Endodermal cell (in vitro differentiated cells): ENCODE measurements around the gene ZKSCAN3. TPM values are rescaled to one million over a fixed set of nuclear protein-coding genes. Genes with fewer than 3 reads are reported as not detected.
"Not testable (repeated sequence)": the region's sequence is repeated elsewhere in the genome, so short reads cannot be mapped to it uniquely, and the experiment has no call there.

Experiments used
- DNase-seq: peaks from one replicate; pipeline ENCODE4 v3.0.0-alpha.2; 2017
- H3K27ac ChIP-seq: 2 replicates; pipeline ENCODE4 v1.5.1; 2013; ENCODE audit warnings: mild to moderate bottlenecking, low read depth, low read length, moderate library complexity
- H3K27me3 ChIP-seq: 2 replicates; pipeline ENCODE4 v1.6.1; 2013; ENCODE audit warnings: mild to moderate bottlenecking, low read length, moderate library complexity; ENCODE audit not compliant: insufficient read depth, control insufficient read depth, poor library complexity, severe bottlenecking
- H3K36me3 ChIP-seq: 2 replicates; pipeline ENCODE4 v1.7.0; 2013; ENCODE audit warnings: mild to moderate bottlenecking, low read length, moderate library complexity; ENCODE audit not compliant: control insufficient read depth, insufficient read depth
- H3K4me1 ChIP-seq: one replicate; pipeline ENCODE4 v1.7.0; 2013; ENCODE audit warnings: low read length; ENCODE audit not compliant: control insufficient read depth, insufficient read depth
- H3K4me3 ChIP-seq: 2 replicates; pipeline ENCODE4 v1.5.1; 2013; ENCODE audit warnings: mild to moderate bottlenecking, low read length, moderate library complexity
- H3K9ac ChIP-seq: 2 replicates; pipeline ENCODE4 v1.6.1; 2013; ENCODE audit warnings: mild to moderate bottlenecking, low read length, moderate library complexity; ENCODE audit not compliant: poor library complexity, severe bottlenecking; ENCODE audit errors: extremely low read depth
- H3K9me3 ChIP-seq: 2 replicates; pipeline ENCODE4 v1.6.1; 2013; ENCODE audit warnings: mild to moderate bottlenecking, low read length, moderate library complexity; ENCODE audit not compliant: control insufficient read depth
- H3K27ac Mint-ChIP-seq: 2 replicates; pipeline ENCODE4 v1.8.0; 2020; ENCODE audit warnings: mixed read lengths
- H3K27me3 Mint-ChIP-seq: 2 replicates; pipeline ENCODE4 v1.8.0; 2021; ENCODE audit warnings: mild to moderate bottlenecking, mixed read lengths; ENCODE audit not compliant: insufficient read depth
- H3K36me3 Mint-ChIP-seq: 2 replicates; pipeline ENCODE4 v1.8.0; 2020; ENCODE audit warnings: low read depth, mixed read lengths
- H3K4me1 Mint-ChIP-seq: 2 replicates; pipeline ENCODE4 v1.8.0; 2020; ENCODE audit warnings: mixed read lengths
- H3K4me3 Mint-ChIP-seq: 2 replicates; pipeline ENCODE4 v1.8.0; 2020; ENCODE audit warnings: mild to moderate bottlenecking, moderate library complexity, mixed read lengths
- H3K9me3 Mint-ChIP-seq: 2 replicates; pipeline ENCODE4 v1.8.0; 2020; ENCODE audit warnings: mild to moderate bottlenecking, mixed read lengths
- CTCF ChIP-seq: fragments of 200-600 bp; sonication (generic); conservative IDR thresholded peaks from 2 replicates; pipeline ENCODE4 v1.5.0; 2021; ENCODE audit warnings: antibody characterized with exemption, mild to moderate bottlenecking
- WGBS, 2 experiments: methylation state at CpG; one replicate each; pipeline versions ENCODE4 v1.1.5 to v1.1.7; 2013; ENCODE audit warnings: missing lambda C conversion rate in 2 of 2, mixed read lengths in 1 of 2; ENCODE audit not compliant: insufficient coverage in 1 of 2, insufficient read length in 1 of 2; 5-methylcytosine and 5-hydroxymethylcytosine counted together
- total RNA-seq, 2 donors: library from RNA; stranded (reverse); fragmentation: NEBNext Ultra II Directional in 1 of 2; extraction: Animal tissue kit (Norgen Biotek cat#: 25700) in 1 of 2; gene quantifications; 2 replicates in 1 of 2; 3 replicates in 1 of 2; pipeline ENCODE4 v1.2.1, GENCODE V29; 2021

ZKSCAN3 gene
- total RNA-seq, 2 donors from 2014 or later, result 10.1 to 11.4 TPM

- Histone ChIP-seq H3K36me3 (peaks cover 35% of the 10 kb centered on the region), H3K4me3 (no peak overlapping the region), H3K27me3 (no peaks in the 10 kb centered on the region), H3K27ac (no peak overlapping the region), H3K9me3 (peaks cover 4% of the 10 kb centered on the region), H3K4me1 (peaks cover 3% of the 10 kb centered on the region), H3K9ac (no peak overlapping the region)
- no peaks in the 10 kb centered on the region for H3K9me3 Mint-ChIP-seq
- H3K4me1 Mint-ChIP-seq, result peaks cover 12% of the 10 kb centered on the region
- 88% methylated on average over 2 of the region's 2 CpGs; no CpG with 5 or more reads in 1 of the 2 experiments for WGBS, 2 experiments
- peaks cover 55% of the 10 kb centered on the region for H3K36me3 Mint-ChIP-seq
- no peaks in the 10 kb centered on the region for H3K27me3 Mint-ChIP-seq
- DNase-seq, result no peak
- no peak for TF ChIP-seq CTCF
- H3K4me3 Mint-ChIP-seq, result no peak overlapping the region
- H3K27ac Mint-ChIP-seq, result no peak overlapping the region
Observed at GRCh38 chr6:28360961-28361360, 11.2 kb downstream of the ZKSCAN3 start.

GRCh38 chr6:28365590-28365989, 15.8 kb downstream of the ZKSCAN3 start:
- not testable (repeated sequence) for H3K4me1 ChIP-seq, H3K4me3 Mint-ChIP-seq, H3K9me3 Mint-ChIP-seq, H3K9ac ChIP-seq, H3K27me3 ChIP-seq, H3K4me3 ChIP-seq, H3K27me3 Mint-ChIP-seq, H3K27ac Mint-ChIP-seq, H3K9me3 ChIP-seq, DNase-seq, H3K27ac ChIP-seq, H3K4me1 Mint-ChIP-seq
- peaks cover 63% of the 10 kb centered on the region for H3K36me3 Mint-ChIP-seq
- WGBS, 2 experiments, result 93% methylated on average over 4 of the region's 4 CpGs
- H3K36me3 ChIP-seq, result peaks cover 41% of the 10 kb centered on the region

GRCh38 chr6:28368522-28368921, 18.8 kb downstream of the ZKSCAN3 start:
- H3K4me1 ChIP-seq, result no peaks in the 10 kb centered on the region
- no peaks in the 10 kb centered on the region for H3K4me1 Mint-ChIP-seq
- no peak overlapping the region for H3K9ac ChIP-seq
- no peak overlapping the region for H3K4me3 Mint-ChIP-seq
- no peaks in the 10 kb centered on the region for H3K27me3 Mint-ChIP-seq
- no peak overlapping the region for H3K4me3 ChIP-seq
- no peak overlapping the region for H3K27ac Mint-ChIP-seq
- no peaks in the 10 kb centered on the region for H3K9me3 ChIP-seq
- peaks cover 24% of the 10 kb centered on the region for H3K36me3 ChIP-seq
- no peak overlapping the region for H3K27ac ChIP-seq
- H3K27me3 ChIP-seq, result no peaks in the 10 kb centered on the region
- no peak for TF ChIP-seq CTCF
- WGBS, 2 experiments, result 80 to 91% methylated on average over 1 to 4 of the region's 4 CpGs
- no peaks in the 10 kb centered on the region for H3K9me3 Mint-ChIP-seq
- no peak for DNase-seq
- H3K36me3 Mint-ChIP-seq, result peaks cover 42% of the 10 kb centered on the region

- H3K4me3 Mint-ChIP-seq, result no peak overlapping the region
- H3K27ac Mint-ChIP-seq, result no peak overlapping the region
- H3K27me3 Mint-ChIP-seq, result no peaks in the 10 kb centered on the region
- no peak for DNase-seq
- Histone ChIP-seq H3K36me3 (peaks cover 23% of the 10 kb centered on the region), H3K27ac (no peak overlapping the region), H3K9ac (no peak overlapping the region), H3K4me3 (no peak overlapping the region), H3K4me1 (no peaks in the 10 kb centered on the region), H3K9me3 (no peaks in the 10 kb centered on the region), H3K27me3 (no peaks in the 10 kb centered on the region)
- peaks cover 33% of the 10 kb centered on the region for H3K36me3 Mint-ChIP-seq
- TF ChIP-seq CTCF, result no peak
- 95 to 100% methylated on average over 3 of the region's 3 CpGs for WGBS, 2 experiments
- no peaks in the 10 kb centered on the region for H3K4me1 Mint-ChIP-seq
- H3K9me3 Mint-ChIP-seq, result no peaks in the 10 kb centered on the region
Observed at GRCh38 chr6:28369463-28369862, 19.7 kb downstream of the ZKSCAN3 start.
